22Rv1 (cell line): Measurements from ENCODE around the gene ZMYND15.

ENCODE experiments used
- ZFX ChIP-seq: fragments of 450-650 bp; IDR thresholded peaks from 2 replicates; pipeline ENCODE4 v1.6.1; 2017; ENCODE audit warnings: antibody characterized with exemption, borderline replicate concordance
- TF ChIP-seq, protein P1 (sequence below): fragments of 450-650 bp; IDR thresholded peaks from 2 replicates; pipeline ENCODE4 v1.5.1; 2017; ENCODE audit warnings: mild to moderate bottlenecking

DNA sequence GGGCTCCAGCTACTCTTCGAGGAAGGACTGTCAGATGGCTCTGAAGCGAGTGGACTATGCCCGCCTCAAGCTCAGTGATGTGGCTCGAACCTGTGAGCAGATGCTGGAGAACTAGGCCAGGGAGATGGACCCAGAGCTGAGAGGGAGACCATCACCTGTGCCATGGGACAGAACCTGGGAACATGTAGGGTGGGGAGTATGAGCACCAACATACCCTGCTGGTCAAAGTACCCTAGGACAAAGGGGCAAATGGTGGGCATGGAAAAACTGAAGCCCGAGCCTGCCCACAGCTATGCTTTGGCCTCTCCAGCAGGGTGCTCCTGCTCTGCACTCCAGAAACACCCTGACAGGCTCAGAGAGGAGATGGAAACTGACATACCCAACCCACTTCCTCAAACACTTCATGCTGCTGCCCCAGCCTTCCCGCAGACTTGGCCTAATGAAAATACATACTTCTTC is 6.5 kb upstream of the ZMYND15 start:
- TF ChIP-seq, protein P1, sequence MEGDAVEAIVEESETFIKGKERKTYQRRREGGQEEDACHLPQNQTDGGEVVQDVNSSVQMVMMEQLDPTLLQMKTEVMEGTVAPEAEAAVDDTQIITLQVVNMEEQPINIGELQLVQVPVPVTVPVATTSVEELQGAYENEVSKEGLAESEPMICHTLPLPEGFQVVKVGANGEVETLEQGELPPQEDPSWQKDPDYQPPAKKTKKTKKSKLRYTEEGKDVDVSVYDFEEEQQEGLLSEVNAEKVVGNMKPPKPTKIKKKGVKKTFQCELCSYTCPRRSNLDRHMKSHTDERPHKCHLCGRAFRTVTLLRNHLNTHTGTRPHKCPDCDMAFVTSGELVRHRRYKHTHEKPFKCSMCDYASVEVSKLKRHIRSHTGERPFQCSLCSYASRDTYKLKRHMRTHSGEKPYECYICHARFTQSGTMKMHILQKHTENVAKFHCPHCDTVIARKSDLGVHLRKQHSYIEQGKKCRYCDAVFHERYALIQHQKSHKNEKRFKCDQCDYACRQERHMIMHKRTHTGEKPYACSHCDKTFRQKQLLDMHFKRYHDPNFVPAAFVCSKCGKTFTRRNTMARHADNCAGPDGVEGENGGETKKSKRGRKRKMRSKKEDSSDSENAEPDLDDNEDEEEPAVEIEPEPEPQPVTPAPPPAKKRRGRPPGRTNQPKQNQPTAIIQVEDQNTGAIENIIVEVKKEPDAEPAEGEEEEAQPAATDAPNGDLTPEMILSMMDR: no peak
- no peak for TF ChIP-seq ZFX
